GM12864 (cell line): ENCODE measurements around the gene MTX1.
"Not testable (repeated sequence)": the region's sequence is repeated elsewhere in the genome, so short reads cannot be mapped to it uniquely, and the experiment has no call there.

Experiments used
- DNase-seq: peaks from one replicate; pipeline ENCODE4 v3.0.0-alpha.2; 2011; ENCODE audit warnings: low read depth
- H3K4me3 ChIP-seq: 2 replicates; pipeline ENCODE4 v1.5.1; 2011; ENCODE audit warnings: mild to moderate bottlenecking, low read depth, low read length, control low read depth
- TF ChIP-seq, protein P1 (sequence below): IDR thresholded peaks from 2 replicates; pipeline ENCODE4 v1.5.1; 2011; ENCODE audit warnings: low read depth, mild to moderate bottlenecking, moderate library complexity, low read length, control low read depth, inconsistent platforms; ENCODE audit errors: missing control alignments

MTX1 gene

DNA sequence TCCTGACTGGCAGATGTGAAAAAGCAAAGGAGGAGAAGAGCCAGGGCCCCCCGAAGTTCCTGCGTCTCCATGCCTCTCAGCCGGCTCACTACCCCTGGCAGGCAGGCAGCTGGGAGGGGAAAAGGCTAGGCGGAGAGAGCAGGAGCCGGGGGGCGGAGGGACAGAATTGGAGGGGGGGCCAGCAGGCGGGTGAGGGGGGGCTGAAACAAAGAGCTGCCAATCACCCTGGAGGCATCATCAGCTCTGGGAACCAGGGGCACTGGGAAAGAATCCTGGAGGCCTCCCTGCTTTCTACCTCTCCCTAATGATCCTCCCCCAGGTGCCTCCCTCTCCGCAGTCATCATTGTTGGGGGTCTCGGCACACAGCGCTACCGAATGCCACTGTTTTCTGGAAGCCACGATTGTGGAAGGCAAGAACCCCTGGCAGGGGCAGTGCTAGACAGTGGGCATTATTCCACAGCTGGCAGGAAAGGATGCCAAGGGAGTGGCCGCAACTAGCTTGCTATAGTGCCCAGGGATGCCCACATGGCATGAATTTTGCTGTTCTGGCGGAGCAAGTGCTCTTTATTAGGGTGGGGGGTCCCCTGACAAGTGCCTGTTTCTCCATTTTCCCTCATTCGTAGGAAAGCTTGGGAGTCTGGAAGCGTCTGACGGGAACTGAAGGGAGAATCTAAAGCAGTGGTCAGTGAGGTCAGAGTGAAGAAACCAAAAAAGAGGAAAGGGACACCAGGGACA lies 522 bp upstream of the MTX1 start, which contains the start of gene THBS3:
Gene THBS3, minus strand, starts transcription at position 92 of the 735 bp plus-strand sequence. Its CDS starts 21 bp downstream, at position 71.
- no peak for DNase-seq
- peak within 1 kb of the TSS; percentile 94 for H3K4me3 ChIP-seq
- TF ChIP-seq, protein P1, sequence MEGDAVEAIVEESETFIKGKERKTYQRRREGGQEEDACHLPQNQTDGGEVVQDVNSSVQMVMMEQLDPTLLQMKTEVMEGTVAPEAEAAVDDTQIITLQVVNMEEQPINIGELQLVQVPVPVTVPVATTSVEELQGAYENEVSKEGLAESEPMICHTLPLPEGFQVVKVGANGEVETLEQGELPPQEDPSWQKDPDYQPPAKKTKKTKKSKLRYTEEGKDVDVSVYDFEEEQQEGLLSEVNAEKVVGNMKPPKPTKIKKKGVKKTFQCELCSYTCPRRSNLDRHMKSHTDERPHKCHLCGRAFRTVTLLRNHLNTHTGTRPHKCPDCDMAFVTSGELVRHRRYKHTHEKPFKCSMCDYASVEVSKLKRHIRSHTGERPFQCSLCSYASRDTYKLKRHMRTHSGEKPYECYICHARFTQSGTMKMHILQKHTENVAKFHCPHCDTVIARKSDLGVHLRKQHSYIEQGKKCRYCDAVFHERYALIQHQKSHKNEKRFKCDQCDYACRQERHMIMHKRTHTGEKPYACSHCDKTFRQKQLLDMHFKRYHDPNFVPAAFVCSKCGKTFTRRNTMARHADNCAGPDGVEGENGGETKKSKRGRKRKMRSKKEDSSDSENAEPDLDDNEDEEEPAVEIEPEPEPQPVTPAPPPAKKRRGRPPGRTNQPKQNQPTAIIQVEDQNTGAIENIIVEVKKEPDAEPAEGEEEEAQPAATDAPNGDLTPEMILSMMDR, result no peak

- TF ChIP-seq, protein P1, result no peak
- DNase-seq, result no peak
- H3K4me3 ChIP-seq, result peak overlapping the region; percentile 94
These were observed 822 bp downstream of the MTX1 start for GRCh38 chr1:155209312-155209721.

- TF ChIP-seq, protein P1, result no peak
- no peak for DNase-seq
- H3K4me3 ChIP-seq, result no peak overlapping the region
These were observed 2.0 kb downstream of the MTX1 start for GRCh38 chr1:155210314-155211104.

DNA sequence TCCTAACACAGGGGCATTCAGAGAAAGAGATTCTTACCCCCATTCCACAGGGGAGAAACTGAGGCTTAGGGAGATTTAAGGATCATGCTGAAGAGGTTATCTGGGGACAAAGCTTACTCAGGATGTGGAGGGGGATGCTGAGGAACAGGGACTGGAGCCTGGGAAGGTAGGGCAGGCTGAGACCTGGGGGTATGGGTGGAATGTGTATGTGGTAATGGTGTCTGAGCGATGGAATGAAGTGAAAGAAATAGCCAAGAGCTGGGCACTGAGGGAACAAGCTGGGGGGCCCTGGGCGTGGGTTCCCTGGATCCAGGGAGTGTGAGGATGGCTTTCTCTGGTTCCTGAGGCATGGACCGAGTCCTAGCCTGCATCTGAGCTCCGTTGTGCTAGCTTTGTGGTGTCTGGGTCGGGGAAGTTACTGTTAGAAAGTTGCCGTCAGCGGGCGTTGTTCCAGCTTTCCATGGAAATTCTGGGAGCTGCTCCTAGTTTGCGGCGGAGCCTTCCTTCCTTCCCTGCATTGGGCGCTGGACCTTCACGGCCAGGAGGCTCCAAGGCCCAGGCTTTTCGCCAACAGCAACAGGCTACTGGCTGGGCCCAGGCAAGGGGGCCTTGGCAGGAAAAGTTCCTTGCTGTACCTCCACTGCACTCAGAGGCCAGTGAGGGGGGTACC lies 3.0 kb downstream of the MTX1 start:
- H3K4me3 ChIP-seq, DNase-seq: not testable (repeated sequence)

GRCh38 chr1:155212051-155212440 lies 3.6 kb downstream of the MTX1 start:
- not testable (repeated sequence) for H3K4me3 ChIP-seq, DNase-seq

DNA sequence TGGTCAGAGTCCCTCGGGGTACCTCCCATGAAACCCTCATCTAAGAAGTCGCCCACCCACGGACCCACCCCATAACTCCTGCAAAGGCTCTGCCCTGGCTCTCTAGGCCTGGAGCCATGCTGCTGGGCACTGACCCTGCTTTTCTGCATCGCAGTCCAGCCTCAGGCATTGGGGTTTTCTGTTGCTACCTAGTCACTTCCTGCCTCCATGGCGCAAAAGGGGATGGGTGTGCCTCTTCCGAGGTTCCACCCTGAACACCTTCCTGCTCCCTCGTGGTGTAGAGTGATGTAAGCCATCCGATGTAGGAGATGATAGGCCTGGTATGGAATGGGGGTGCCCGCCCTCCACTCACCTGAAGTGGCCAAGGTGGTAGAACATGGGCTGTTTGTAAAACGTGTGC lies 6.2 kb downstream of the MTX1 start:
- H3K4me3 ChIP-seq, DNase-seq: not testable (repeated sequence)

- TF ChIP-seq, protein P1, result no peak
- DNase-seq, result no peak
- H3K4me3 ChIP-seq, result no peak overlapping the region
These were observed 10.5 kb downstream of the MTX1 start for GRCh38 chr1:155218854-155219591.

DNA sequence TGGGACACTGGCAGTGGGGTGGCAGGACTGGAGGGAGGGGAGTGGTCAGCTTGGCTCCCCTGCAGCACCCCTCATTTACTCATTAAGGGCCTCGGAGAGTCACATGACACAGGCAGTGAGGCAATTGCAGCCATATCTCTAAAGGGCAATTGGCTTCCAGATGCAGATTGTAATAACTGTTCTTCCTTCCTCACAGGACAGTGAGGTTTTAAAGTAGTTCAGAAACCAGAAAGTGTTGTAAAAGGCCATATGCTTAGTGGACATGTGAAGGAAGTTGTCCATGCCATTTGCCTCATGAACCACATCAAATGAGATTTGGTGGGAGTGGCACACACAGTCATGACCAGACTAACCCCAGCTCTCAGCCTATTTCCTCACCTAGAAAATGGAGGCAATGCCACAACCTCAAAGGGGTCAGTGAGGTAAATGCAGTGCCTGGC lies 11.1 kb downstream of the MTX1 start:
- no peak for DNase-seq
- no peak overlapping the region for H3K4me3 ChIP-seq
- TF ChIP-seq, protein P1, result no peak

DNA sequence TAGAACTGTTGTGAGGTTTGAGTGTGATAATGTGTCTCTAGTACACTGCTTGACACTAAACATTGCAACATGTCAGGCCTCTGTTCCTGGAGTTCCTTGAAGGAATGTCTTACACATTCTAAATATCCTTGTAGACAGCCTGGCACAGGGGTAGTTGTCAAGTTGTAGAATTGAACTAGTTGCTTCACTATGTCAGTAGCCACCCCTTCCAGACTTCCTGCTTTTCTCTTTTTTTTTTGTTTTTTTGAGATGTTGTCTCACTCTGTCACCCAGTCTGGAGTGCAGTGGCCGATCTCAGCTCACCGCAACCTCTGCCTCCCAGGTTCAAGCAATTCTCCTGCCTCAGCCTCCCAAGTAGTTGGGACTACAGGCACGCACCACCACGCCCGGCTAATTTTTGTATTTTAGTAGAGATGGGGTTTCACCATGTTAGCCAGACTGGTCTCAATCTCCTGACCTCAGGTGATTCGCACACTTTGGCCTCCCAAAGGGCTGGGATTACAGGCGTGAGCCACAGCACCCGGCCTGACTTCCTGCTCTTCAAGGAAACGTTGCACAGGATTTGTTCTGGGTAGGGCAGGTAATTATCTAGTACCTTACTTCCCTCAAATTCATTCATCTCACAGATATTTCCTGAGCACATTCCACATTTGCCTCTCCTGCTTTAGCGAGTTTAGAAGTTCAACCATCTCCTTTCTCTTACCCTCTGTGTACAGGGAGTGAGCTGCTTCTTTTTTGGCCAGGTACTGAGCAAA lies 11.9 kb downstream of the MTX1 start:
- not testable (repeated sequence) for DNase-seq, H3K4me3 ChIP-seq
